Transverse colon (tissue), 4 donors: ENCODE data around the gene RBBP8.

ENCODE experiments used
- CTCF ChIP-seq, 5 experiments: fragments of 200-600 bp in 3 of 5; fragments of 450-650 bp in 2 of 5; sonication (generic) in 3 of 5; IDR thresholded peaks; 1 replicate in 2 of 5; 2 replicates in 3 of 5; pipeline ENCODE4 v1.5.1; 2016 to 2017; ENCODE audit warnings: antibody characterized with exemption in 5 of 5, inconsistent platforms in 3 of 5, mild to moderate bottlenecking in 2 of 5, moderate library complexity in 1 of 5
- POLR2A ChIP-seq: fragments of 450-650 bp; IDR thresholded peaks from one replicate; pipeline ENCODE4 v1.6.1; 2016; ENCODE audit warnings: antibody characterized with exemption, mild to moderate bottlenecking, moderate library complexity
- POLR2AphosphoS5 ChIP-seq, 3 donors: sonication (generic); formaldehyde crosslinking; IDR thresholded peaks; one replicate each; pipeline ENCODE4 v1.6.1; 2016; ENCODE audit warnings: antibody characterized with exemption in 3 of 3

DNA sequence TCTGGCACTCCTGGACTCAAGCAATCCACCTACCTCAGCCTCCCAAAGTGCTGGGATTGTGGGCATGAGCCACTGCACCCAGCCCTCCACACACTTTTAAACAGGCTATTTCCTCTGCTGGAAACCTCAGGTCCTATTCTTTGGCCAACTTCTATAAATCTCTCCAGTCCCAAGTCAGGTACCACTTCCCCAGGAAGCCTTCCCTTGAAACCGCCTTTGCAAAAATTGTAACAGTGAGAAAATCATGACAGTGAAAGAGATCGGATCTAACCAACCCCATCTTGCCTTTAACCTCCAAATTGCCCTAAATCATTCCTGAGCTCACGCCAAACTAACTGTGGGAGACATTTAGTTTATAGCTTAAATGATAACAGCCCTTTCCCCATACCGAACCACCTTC, 134.9 kb downstream of the RBBP8 start:
- TF ChIP-seq CTCF (IDR thresholded peaks at IDR 0.05): no peak
- TF ChIP-seq POLR2A: no peak
- TF ChIP-seq POLR2AphosphoS5 (IDR thresholded peaks at IDR 0.05): no peak
